Mesangial cell (primary cell): Measurements from ENCODE around the gene COA4. TPM values are rescaled to one million over a fixed set of nuclear protein-coding genes. Genes with fewer than 3 reads are reported as not detected.

Experiments used
- total RNA-seq: library from RNA; depleted of rRNA; stranded (reverse); fragments of >200 nt; gene quantifications from 2 replicates; pipeline ENCODE4 v1.2.3, GENCODE V29; 2015

COA4 gene
- 92.7 and 118 TPM in 2 replicates for total RNA-seq

DNA sequence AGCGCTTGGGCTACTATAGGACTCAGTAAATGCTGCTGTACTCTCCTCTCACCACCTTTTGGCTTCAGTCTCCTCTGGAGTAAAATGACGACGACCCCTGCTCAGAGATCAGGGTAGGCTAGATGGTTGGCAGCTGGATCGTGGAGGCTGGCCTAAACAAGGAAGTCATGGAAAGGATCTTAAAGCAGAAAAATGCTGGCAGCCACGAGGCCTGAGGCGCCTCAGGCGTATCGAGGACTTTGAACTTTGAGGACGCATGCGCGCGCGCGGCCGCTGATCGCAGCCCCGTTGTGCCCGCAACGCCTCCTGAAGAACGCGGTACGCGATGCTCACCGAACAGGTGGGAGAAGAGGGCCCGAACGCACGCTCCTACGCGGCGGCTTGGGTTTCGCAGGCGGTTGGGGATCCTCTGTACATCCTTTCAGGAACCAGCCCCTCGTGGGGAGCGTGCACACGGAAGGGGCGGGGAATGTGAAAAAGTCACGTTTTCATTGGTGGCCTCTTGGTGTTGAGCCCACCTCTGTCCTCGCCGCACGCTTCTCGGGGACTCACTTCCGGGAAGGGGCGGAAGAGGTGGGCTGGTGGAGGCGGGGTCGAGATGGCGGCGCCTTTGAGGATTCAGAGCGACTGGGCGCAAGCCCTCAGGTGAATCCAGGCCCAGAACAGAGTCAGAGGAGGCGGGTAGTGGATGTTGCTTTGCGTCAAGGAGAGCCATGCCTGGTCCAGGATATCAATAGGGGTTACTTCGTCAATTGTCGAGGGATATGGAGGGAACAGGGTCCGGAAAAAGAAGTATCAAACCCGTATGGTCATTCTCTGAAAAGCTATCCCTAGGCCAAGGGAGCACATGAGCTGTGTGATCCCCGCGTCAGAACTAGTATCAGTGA is at the start of gene COA4, which contains the start of gene PAAF1:
COA4 (minus strand) TSS at position 423 of the 887 bp plus-strand sequence. CDS start 3,468 bp downstream, outside the sequence.
PAAF1 (plus strand) TSS at position 576 of the 887 bp plus-strand sequence; CDS start at position 599, 23 bp downstream.

Other genes starting within 250 kb of the COA4 start
- gene PLEKHB1, start 230.3 kb downstream of the COA4 start, total RNA-seq = 0.81 and 17.0 TPM in 2 replicates
- 85.2 and 110 TPM in 2 replicates for gene RAB6A, start 115.8 kb downstream of the COA4 start, total RNA-seq
- gene MRPL48, start 89.0 kb downstream of the COA4 start, total RNA-seq = 25.5 and 27.7 TPM in 2 replicates
- 8.0 and 9.8 TPM in 2 replicates for gene PAAF1, start 153 bp upstream of the COA4 start, total RNA-seq
- gene DNAJB13, start 74.2 kb upstream of the COA4 start, total RNA-seq = 0.65 and 3.2 TPM in 2 replicates
- 145 and 245 TPM in 2 replicates for gene UCP2, start 106.0 kb upstream of the COA4 start, total RNA-seq
- gene UCP3, start 132.2 kb upstream of the COA4 start, total RNA-seq = 0.16 and 0.51 TPM in 2 replicates